Stimulated activated naive B cell treated with anti-CD40 and anti-IgM and Interleukin-4, amounts not matched to agents 10 μg/mL and 1 μg/mL and 100 μg/mL, for 72 hours (primary cell): ENCODE data around the gene ELMO1.

Experiments used
- ATAC-seq, 2 donors: fragments of 150-1000 bp; cut with Tn5 transposase; replicated peaks; 2 replicates each; pipeline ENCODE4 v1.10.0; 2021; ENCODE audit warnings: moderate library complexity in 1 of 2
- DNase-seq: peaks from one replicate; pipeline ENCODE4 v3.0.0; 2021
- H3K27ac Mint-ChIP-seq: one replicate; pipeline ENCODE4 v1.8.0; 2022; ENCODE audit warnings: mild to moderate bottlenecking, mixed read lengths
- H3K27me3 Mint-ChIP-seq, 2 donors: one replicate each; pipeline ENCODE4 v1.8.0; 2022; ENCODE audit warnings: mixed read lengths in 2 of 2
- H3K36me3 Mint-ChIP-seq, 2 donors: one replicate each; pipeline ENCODE4 v1.8.0; 2022; ENCODE audit warnings: mixed read lengths in 2 of 2, mild to moderate bottlenecking in 1 of 2
- H3K4me1 Mint-ChIP-seq, 2 donors: one replicate each; pipeline ENCODE4 v1.8.0; 2022; ENCODE audit warnings: mixed read lengths in 2 of 2, mild to moderate bottlenecking in 1 of 2
- H3K4me3 Mint-ChIP-seq, 2 donors: one replicate each; pipeline ENCODE4 v1.8.0; 2022; ENCODE audit warnings: mild to moderate bottlenecking in 2 of 2, mixed read lengths in 2 of 2, moderate library complexity in 1 of 2
- H3K9me3 Mint-ChIP-seq, 2 donors: one replicate each; pipeline ENCODE4 v1.8.0; 2022; ENCODE audit warnings: mixed read lengths in 2 of 2, mild to moderate bottlenecking in 1 of 2

The ELMO1 gene

GRCh38 chr7:37448636-37449361 lies at the start of gene ELMO1:
Gene ELMO1, minus strand, starts transcription at chr7:37448864. Its CDS starts 106,174 bp downstream, at chr7:37342690.
- H3K4me1 Mint-ChIP-seq = peaks cover 21 to 32% of the 10 kb centered on the region in 2 donors
- ATAC-seq (peak; percentile 88 to 90), DNase-seq (peak; percentile 89)
- H3K27me3 Mint-ChIP-seq = no peaks in the 10 kb centered on the region
- H3K9me3 Mint-ChIP-seq = no peaks in the 10 kb centered on the region
- H3K36me3 Mint-ChIP-seq = peaks cover 10 to 14% of the 10 kb centered on the region in 2 donors
- H3K27ac Mint-ChIP-seq = peak within 1 kb of the TSS; percentile 97
- H3K4me3 Mint-ChIP-seq = peak within 1 kb of the TSS; percentile 88 to 92

DNA sequence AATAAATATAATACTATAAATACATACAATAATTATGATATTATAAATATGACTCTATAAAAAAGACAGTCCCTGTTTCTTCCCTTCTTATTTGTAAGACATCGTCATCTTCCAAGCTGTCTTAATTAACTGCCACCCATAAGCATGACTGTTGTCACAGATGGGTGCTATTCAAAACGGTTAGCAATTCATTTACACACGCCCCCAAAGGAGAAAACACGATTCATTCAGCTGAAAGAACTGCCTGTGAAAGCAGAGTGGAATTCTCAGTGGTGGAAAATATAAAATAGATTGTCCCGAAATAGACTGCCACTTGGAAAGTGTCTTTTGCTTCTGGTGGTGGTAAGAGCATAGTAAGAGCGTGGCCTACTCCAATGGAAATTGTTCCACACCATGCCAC lies 48.9 kb upstream of the ELMO1 start:
- Mint-ChIP-seq H3K27me3 (no peaks in the 10 kb centered on the region), H3K27ac (no peak overlapping the region), H3K4me3 (no peak overlapping the region), H3K9me3 (no peaks in the 10 kb centered on the region), H3K4me1 (peaks cover 0 to 5% of the 10 kb centered on the region in 2 donors), H3K36me3 (no peaks in the 10 kb centered on the region)
- ATAC-seq (no peak), DNase-seq (no peak)

GRCh38 chr7:37495574-37496184 lies 47.0 kb upstream of the ELMO1 start:
- DNase-seq = no peak

GRCh38 chr7:37494926-37495325 lies 46.3 kb upstream of the ELMO1 start:
- DNase-seq (no peak), ATAC-seq (no peak)
- Mint-ChIP-seq H3K27me3 (no peaks in the 10 kb centered on the region), H3K27ac (no peak overlapping the region), H3K4me3 (no peak overlapping the region), H3K36me3 (no peaks in the 10 kb centered on the region), H3K4me1 (peaks cover 0 to 5% of the 10 kb centered on the region in 2 donors), H3K9me3 (no peaks in the 10 kb centered on the region)

More at GRCh38 chr7:37495574-37496184, 47.0 kb upstream of the ELMO1 start:
- H3K4me1 Mint-ChIP-seq = peaks cover 0 to 5% of the 10 kb centered on the region in 2 donors
- H3K4me3 Mint-ChIP-seq = no peak overlapping the region
- H3K36me3 Mint-ChIP-seq = no peaks in the 10 kb centered on the region
- no peak overlapping the region for H3K27ac Mint-ChIP-seq
- H3K9me3 Mint-ChIP-seq = no peaks in the 10 kb centered on the region
- ATAC-seq = no peak
- no peaks in the 10 kb centered on the region for H3K27me3 Mint-ChIP-seq

- Mint-ChIP-seq H3K36me3 (no peaks in the 10 kb centered on the region), H3K4me1 (peaks cover 0 to 5% of the 10 kb centered on the region in 2 donors), H3K4me3 (no peak overlapping the region), H3K9me3 (no peaks in the 10 kb centered on the region), H3K27me3 (no peaks in the 10 kb centered on the region), H3K27ac (no peak overlapping the region)
- DNase-seq (no peak), ATAC-seq (no peak)
These were observed 45.1 kb upstream of the ELMO1 start for GRCh38 chr7:37493810-37494209.

GRCh38 chr7:37493123-37493522 lies 44.5 kb upstream of the ELMO1 start:
- ATAC-seq (no peak), DNase-seq (no peak)
- Mint-ChIP-seq H3K4me1 (peaks cover 0 to 5% of the 10 kb centered on the region in 2 donors), H3K9me3 (no peaks in the 10 kb centered on the region), H3K36me3 (no peaks in the 10 kb centered on the region), H3K4me3 (no peak overlapping the region), H3K27ac (no peak overlapping the region), H3K27me3 (no peaks in the 10 kb centered on the region)

DNA sequence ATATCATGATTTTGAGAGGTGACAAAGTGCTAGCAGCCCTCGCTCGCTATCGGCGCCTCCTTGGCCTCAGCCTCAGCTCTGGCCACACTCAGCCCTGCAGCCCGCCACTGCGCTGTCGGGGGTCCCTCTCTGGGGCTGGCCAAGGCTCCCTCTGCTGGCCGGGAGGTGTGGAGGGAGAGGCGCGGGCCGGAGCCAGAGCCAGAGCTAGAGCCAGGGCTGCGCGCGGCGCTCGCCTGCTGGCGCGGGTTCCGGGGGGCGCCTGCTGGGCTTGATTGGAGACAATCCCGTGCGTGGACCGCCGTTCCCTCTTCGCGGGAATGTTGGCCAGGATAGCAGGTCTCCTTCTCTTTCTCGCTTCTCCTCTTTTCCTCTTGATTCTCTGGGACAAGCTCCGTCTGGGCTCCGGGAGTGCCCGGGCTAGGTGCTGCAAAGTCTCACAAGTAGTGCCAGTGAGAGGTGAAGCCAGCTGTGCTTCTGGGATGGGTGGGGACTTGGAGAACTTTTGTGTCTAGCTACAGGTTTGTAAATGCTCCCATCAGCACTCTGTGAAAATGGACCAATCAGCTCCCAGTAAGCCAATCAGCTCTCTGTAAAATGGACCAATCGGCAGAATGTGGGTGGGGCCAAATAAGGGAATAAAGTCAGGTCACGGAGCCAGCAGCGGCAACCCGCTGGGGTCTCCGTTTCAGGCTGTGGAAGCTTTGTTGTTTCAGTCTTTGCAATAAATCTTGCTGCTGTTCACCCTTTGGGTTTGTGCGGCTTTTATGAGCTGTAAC lies 43.4 kb upstream of the ELMO1 start:
- no peak overlapping the region for H3K27ac Mint-ChIP-seq
- no peak for DNase-seq
- H3K4me1 Mint-ChIP-seq = peaks cover 0 to 2% of the 10 kb centered on the region in 2 donors
- no peak overlapping the region for H3K4me3 Mint-ChIP-seq
- H3K9me3 Mint-ChIP-seq = no peaks in the 10 kb centered on the region
- ATAC-seq = peak in 1 of 2 donors; percentile 34
- no peaks in the 10 kb centered on the region for H3K27me3 Mint-ChIP-seq
- no peaks in the 10 kb centered on the region for H3K36me3 Mint-ChIP-seq

DNA sequence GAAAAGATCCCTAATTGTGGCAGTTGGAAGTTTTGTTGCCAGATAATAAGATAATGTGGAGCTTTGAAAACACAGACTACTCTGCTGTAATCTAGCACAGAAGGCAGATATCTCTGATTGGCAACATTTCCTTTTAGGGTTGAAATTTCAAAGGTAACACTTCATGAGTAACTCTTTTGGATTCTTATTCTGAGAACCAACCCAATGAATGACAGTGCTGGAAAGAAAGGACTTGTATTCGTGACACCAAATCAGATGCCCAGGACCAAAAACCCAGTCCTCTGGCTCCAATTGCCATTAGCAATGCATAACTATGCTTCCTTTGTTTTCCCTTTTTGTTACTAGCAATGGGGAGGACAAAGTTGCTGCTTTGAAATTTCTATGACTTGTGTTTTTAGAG lies 41.0 kb upstream of the ELMO1 start:
- ATAC-seq (no peak), DNase-seq (no peak)
- Mint-ChIP-seq H3K4me1 (no peaks in the 10 kb centered on the region), H3K27me3 (peaks cover 0 to 5% of the 10 kb centered on the region in 2 donors), H3K27ac (no peak overlapping the region), H3K4me3 (no peak overlapping the region), H3K36me3 (no peaks in the 10 kb centered on the region), H3K9me3 (peaks cover 0 to 2% of the 10 kb centered on the region in 2 donors)

- Mint-ChIP-seq H3K4me1 (no peaks in the 10 kb centered on the region), H3K36me3 (no peaks in the 10 kb centered on the region), H3K27me3 (peaks cover 4 to 5% of the 10 kb centered on the region in 2 donors), H3K9me3 (peaks cover 0 to 2% of the 10 kb centered on the region in 2 donors), H3K4me3 (no peak overlapping the region), H3K27ac (no peak overlapping the region)
- DNase-seq (no peak), ATAC-seq (no peak)
These were observed 39.6 kb upstream of the ELMO1 start for GRCh38 chr7:37488163-37488764.

- Mint-ChIP-seq H3K9me3 (peaks cover 0 to 2% of the 10 kb centered on the region in 2 donors), H3K27me3 (peaks cover 13 to 20% of the 10 kb centered on the region in 2 donors)
- DNase-seq = no peak
These were observed 35.9 kb upstream of the ELMO1 start for GRCh38 chr7:37484426-37485073.

GRCh38 chr7:37483627-37484026 lies 35.0 kb upstream of the ELMO1 start:
- no peak overlapping the region for H3K27ac Mint-ChIP-seq
- peaks cover 0 to 2% of the 10 kb centered on the region in 2 donors for H3K9me3 Mint-ChIP-seq
- H3K36me3 Mint-ChIP-seq = no peaks in the 10 kb centered on the region
- no peak for DNase-seq
- no peak for ATAC-seq
- peaks cover 13 to 20% of the 10 kb centered on the region in 2 donors for H3K27me3 Mint-ChIP-seq
- no peak overlapping the region for H3K4me3 Mint-ChIP-seq
- H3K4me1 Mint-ChIP-seq = peaks cover 2 to 6% of the 10 kb centered on the region in 2 donors

More at GRCh38 chr7:37484426-37485073, 35.9 kb upstream of the ELMO1 start:
- no peaks in the 10 kb centered on the region for H3K36me3 Mint-ChIP-seq
- no peak overlapping the region for H3K4me3 Mint-ChIP-seq
- no peak overlapping the region for H3K27ac Mint-ChIP-seq
- H3K4me1 Mint-ChIP-seq = peaks cover 2 to 6% of the 10 kb centered on the region in 2 donors
- no peak for ATAC-seq

GRCh38 chr7:37482953-37483352 lies 34.3 kb upstream of the ELMO1 start:
- ATAC-seq = no peak
- no peak for DNase-seq
- H3K4me3 Mint-ChIP-seq = no peak overlapping the region
- H3K9me3 Mint-ChIP-seq = peaks cover 0 to 2% of the 10 kb centered on the region in 2 donors
- peaks cover 2 to 6% of the 10 kb centered on the region in 2 donors for H3K4me1 Mint-ChIP-seq
- no peak overlapping the region for H3K27ac Mint-ChIP-seq
- H3K27me3 Mint-ChIP-seq = peaks cover 13 to 20% of the 10 kb centered on the region in 2 donors
- no peaks in the 10 kb centered on the region for H3K36me3 Mint-ChIP-seq

DNA sequence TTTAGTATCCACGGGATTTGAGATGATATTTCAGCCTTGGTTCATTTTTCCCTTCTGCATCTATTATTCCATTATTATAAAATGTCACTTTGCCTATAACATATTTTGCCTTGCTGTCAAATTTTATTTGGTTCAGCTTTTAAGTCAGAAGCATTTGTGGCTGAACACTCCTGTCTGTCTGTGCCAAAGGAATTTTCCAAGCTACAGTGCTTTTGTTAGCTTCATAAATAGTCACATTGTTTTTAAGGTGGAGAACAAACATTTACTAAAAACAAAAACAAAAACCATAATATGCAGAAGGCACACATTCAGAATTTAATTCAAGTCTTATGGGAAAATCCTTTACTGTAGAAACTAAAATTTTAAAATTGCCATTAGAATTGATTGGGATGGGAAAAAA lies 33.8 kb upstream of the ELMO1 start:
- no peak overlapping the region for H3K27ac Mint-ChIP-seq
- H3K4me3 Mint-ChIP-seq = no peak overlapping the region
- peaks cover 2 to 6% of the 10 kb centered on the region in 2 donors for H3K4me1 Mint-ChIP-seq
- ATAC-seq (no peak), DNase-seq (no peak)
- peaks cover 17 to 20% of the 10 kb centered on the region in 2 donors for H3K27me3 Mint-ChIP-seq
- H3K36me3 Mint-ChIP-seq = no peaks in the 10 kb centered on the region
- H3K9me3 Mint-ChIP-seq = peaks cover 0 to 2% of the 10 kb centered on the region in 2 donors
